Measurements from ENCODE around the gene C11orf42. TPM values are rescaled to one million over a fixed set of nuclear protein-coding genes. Genes with fewer than 3 reads are reported as not detected.

Gene C11orf42
- total RNA-seq, 1 experiment from 2014 or later = not detected

DNA sequence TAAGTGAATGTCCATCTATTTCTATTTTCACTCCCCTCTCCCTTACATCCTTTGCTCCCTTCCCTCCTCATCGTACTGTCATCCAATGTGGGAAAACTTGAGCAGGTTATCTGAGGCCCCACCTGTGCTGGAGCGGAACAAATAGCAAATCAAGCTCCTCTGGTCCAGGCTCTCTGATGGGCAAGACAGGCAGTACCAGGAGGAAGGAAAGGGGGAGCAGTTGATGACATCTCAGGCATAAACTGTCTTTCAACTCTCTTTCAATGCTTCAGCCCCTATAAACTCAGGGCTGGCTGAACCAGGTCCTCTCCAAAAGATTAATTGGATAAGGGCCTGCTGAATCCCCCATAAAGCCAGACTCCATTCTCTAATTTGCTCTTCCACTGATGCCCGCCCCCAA is 52.8 kb downstream of the C11orf42 start:
- Histone ChIP-seq H3K27me3 (peaks cover 37% of the 10 kb centered on the region), H3K4me1 (no peaks in the 10 kb centered on the region; the same call in 1 of the 2 replicates), H3K4me3 (no peak overlapping the region), H3K27ac (no peak overlapping the region), H3K36me3 (no peaks in the 10 kb centered on the region), H3K9me3 (replicated peaks) (no peaks in the 10 kb centered on the region)
- no peak for DNase-seq

DNA sequence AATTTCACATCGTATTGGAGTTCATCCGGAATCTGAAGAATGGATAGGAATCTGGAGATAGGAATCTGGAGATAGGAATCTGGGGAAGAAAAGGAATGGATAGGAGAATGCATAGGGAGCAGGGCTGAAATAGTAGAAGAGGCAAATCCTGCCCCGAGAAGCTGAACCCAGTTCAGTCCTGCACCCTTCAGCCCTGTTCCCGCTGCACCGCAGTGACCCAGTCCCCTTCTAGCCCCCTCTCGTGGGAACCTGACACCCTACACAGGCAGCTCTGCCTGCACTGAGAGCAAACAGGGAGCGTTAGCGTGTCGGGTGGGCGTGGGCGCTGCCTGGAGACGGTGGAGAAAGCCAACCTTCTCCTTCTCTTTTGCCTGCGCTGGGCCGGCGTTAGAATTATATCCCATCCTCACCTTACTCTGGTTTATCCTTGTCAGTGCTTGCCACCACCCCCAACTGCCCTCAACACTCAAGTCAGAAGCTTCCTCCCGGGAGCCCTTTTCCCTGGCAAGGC is 53.3 kb downstream of the C11orf42 start:
- Histone ChIP-seq H3K36me3 (no peaks in the 10 kb centered on the region), H3K27me3 (peaks cover 37% of the 10 kb centered on the region), H3K27ac (no peak overlapping the region), H3K9me3 (replicated peaks) (no peaks in the 10 kb centered on the region), H3K4me3 (no peak overlapping the region), H3K4me1 (no peaks in the 10 kb centered on the region; the same call in 1 of the 2 replicates)
- peak in 1 of 2 experiments; percentile 19 for DNase-seq

DNA sequence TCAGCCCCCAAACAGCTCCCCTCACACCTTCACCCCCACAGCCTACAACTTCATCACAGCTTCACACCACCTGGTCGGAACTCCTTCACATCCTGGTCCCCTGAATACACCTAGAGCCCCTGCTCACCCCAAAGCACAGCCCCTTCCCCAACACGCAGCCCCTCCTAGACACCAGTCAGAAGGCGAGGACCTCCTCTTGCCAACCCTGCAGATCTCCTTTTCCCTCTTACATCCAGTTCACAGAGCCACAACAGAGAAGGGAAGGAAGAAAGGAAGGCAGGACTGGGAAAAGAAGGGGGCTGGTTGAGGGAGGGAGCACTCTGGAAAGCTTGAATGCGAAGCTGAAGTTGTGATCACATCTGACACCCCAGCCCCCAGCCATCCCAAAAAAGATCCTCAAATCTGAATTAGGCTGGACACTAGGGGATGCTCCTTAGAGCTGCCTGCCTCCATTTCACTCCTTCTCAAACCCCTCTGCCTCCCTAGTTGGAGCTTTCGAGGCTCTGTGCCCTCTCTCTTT is 54.9 kb downstream of the C11orf42 start:
- no peak for DNase-seq
- no peak overlapping the region for H3K27ac ChIP-seq
- no peaks in the 10 kb centered on the region for H3K36me3 ChIP-seq
- no peak overlapping the region for H3K4me3 ChIP-seq
- no peaks in the 10 kb centered on the region for H3K9me3 ChIP-seq (replicated peaks)
- H3K4me1 ChIP-seq = no peaks in the 10 kb centered on the region; the same call in 1 of the 2 replicates
- H3K27me3 ChIP-seq = peaks cover 37% of the 10 kb centered on the region

Other genes with a start within 250 kb of the C11orf42 start
- gene OR56A5, start 237.1 kb upstream of the C11orf42 start, total RNA-seq (2014; rRNA removed; shearing (Covaris generic)) = not detected in 2 replicates
- gene OR52L1, start 218.6 kb upstream of the C11orf42 start, total RNA-seq (2014; rRNA removed; shearing (Covaris generic)) = not detected in 2 replicates
- gene OR56A4, start 198.6 kb upstream of the C11orf42 start, total RNA-seq (2014; rRNA removed; shearing (Covaris generic)) = not detected in 2 replicates
- gene OR56A1, start 174.8 kb upstream of the C11orf42 start, total RNA-seq (2014; rRNA removed; shearing (Covaris generic)) = not detected in 2 replicates
- not detected in 2 replicates for gene OR56B4, start 97.9 kb upstream of the C11orf42 start, total RNA-seq (2014; rRNA removed; shearing (Covaris generic))
- gene OR52B2, start 35.2 kb upstream of the C11orf42 start, total RNA-seq (2014; rRNA removed; shearing (Covaris generic)) = not detected in 2 replicates
- not detected in 2 replicates for gene OR52W1, start 6.3 kb upstream of the C11orf42 start, total RNA-seq (2014; rRNA removed; shearing (Covaris generic))
- 16.2 and 17.2 TPM in 2 replicates for gene FHIP1B, start 29.1 kb downstream of the C11orf42 start, total RNA-seq (2014; rRNA removed; shearing (Covaris generic))
- gene CNGA4, start 33.5 kb downstream of the C11orf42 start, total RNA-seq (2014; rRNA removed; shearing (Covaris generic)) = not detected in 2 replicates
- gene CCKBR, start 54.3 kb downstream of the C11orf42 start, total RNA-seq (2014; rRNA removed; shearing (Covaris generic)) = 0.24 TPM in 1 of 2 replicates, not detected in the other
- gene CAVIN3, start 114.9 kb downstream of the C11orf42 start, total RNA-seq (2014; rRNA removed; shearing (Covaris generic)) = not detected in 2 replicates
- gene SMPD1, start 184.9 kb downstream of the C11orf42 start, total RNA-seq (2014; rRNA removed; shearing (Covaris generic)) = 12.0 and 13.0 TPM in 2 replicates
- 19.6 and 20.2 TPM in 2 replicates for gene APBB1, start 213.5 kb downstream of the C11orf42 start, total RNA-seq (2014; rRNA removed; shearing (Covaris generic))
- gene HPX, start 235.4 kb downstream of the C11orf42 start, total RNA-seq (2014; rRNA removed; shearing (Covaris generic)) = not detected in 2 replicates

Data from SJCRH30 (cell line).